Hepatocyte (in vitro differentiated cells): ENCODE data around the gene FBXO2.

ENCODE experiments used
- CTCF ChIP-seq: fragments of 200-600 bp; sonication (generic); IDR thresholded peaks from 2 replicates; pipeline ENCODE4 v1.5.1; 2016; ENCODE audit warnings: antibody characterized with exemption, mild to moderate bottlenecking; ENCODE audit not compliant: poor library complexity
- EZH2 ChIP-seq: fragments of 200-600 bp; sonication (generic); IDR thresholded peaks from 2 replicates; pipeline ENCODE4 v1.6.1; 2016; ENCODE audit warnings: antibody characterized with exemption, mild to moderate bottlenecking, borderline replicate concordance
- EZH2phosphoT487 ChIP-seq: fragments of 200-600 bp; sonication (generic); IDR thresholded peaks from one replicate; pipeline ENCODE4 v1.6.1; 2018; ENCODE audit warnings: antibody characterized with exemption, mild to moderate bottlenecking, low read depth, moderate library complexity; ENCODE audit not compliant: unreplicated experiment, severe bottlenecking

- TF ChIP-seq EZH2phosphoT487 (no peak), CTCF (no peak), EZH2 (no peak)
Observed at GRCh38 chr1:11640944-11641343, 13.3 kb downstream of the FBXO2 start.
